Activated CD4-positive, alpha-beta T cell treated with anti-CD3 and anti-CD28 coated beads, Interleukin-2, amount 10 ng/mL, durations not matched to agents 7 days and 5 days (primary cell): ENCODE measurements around the gene ICAM3. TPM values are rescaled to one million over a fixed set of nuclear protein-coding genes. Genes with fewer than 3 reads are reported as not detected.

Source experiments
- CTCF ChIA-PET: fragments of 350-600 bp; sonication (Branson Sonifier 250); formaldehyde crosslinking; loops from one replicate; lab custom pipeline; 2021; ENCODE audit warnings: antibody characterized with exemption; lab: Charles Lee
- POLR2A ChIA-PET: fragments of 350-600 bp; sonication (Branson Sonifier 250); formaldehyde crosslinking; loops from one replicate; lab custom pipeline; 2021; ENCODE audit warnings: antibody characterized with exemption; lab: Charles Lee
- DNase-seq: peaks from one replicate; pipeline ENCODE4 v3.0.0-alpha.2; 2020
- H3K27ac Mint-ChIP-seq: one replicate; pipeline ENCODE4 v1.8.0; 2021; ENCODE audit warnings: mild to moderate bottlenecking, moderate library complexity, mixed read lengths
- H3K27me3 Mint-ChIP-seq: one replicate; pipeline ENCODE4 v1.8.0; 2021; ENCODE audit warnings: mixed read lengths
- H3K36me3 Mint-ChIP-seq: one replicate; pipeline ENCODE4 v1.8.0; 2021; ENCODE audit warnings: low read depth, mixed read lengths
- H3K4me1 Mint-ChIP-seq: one replicate; pipeline ENCODE4 v1.8.0; 2021; ENCODE audit warnings: mixed read lengths
- H3K4me3 Mint-ChIP-seq: one replicate; pipeline ENCODE4 v1.8.0; 2021; ENCODE audit warnings: mild to moderate bottlenecking, moderate library complexity, mixed read lengths
- H3K9me3 Mint-ChIP-seq: one replicate; pipeline ENCODE4 v1.8.0; 2021; ENCODE audit warnings: mixed read lengths
- total RNA-seq, 2 experiments: library from RNA; stranded (reverse); gene quantifications; one replicate each; pipeline ENCODE4 v1.2.3, GENCODE V29; 2021

ICAM3 gene
- total RNA-seq, 2 experiments from 2014 or later: 230 to 233 TPM

GRCh38 chr19:10292206-10292788 is 47.1 kb downstream of the ICAM3 start:
- Mint-ChIP-seq H3K9me3 (no peaks in the 10 kb centered on the region), H3K27ac (peak overlapping the region; percentile 68), H3K4me3 (peak overlapping the region; percentile 66), H3K4me1 (peaks cover 66% of the 10 kb centered on the region), H3K36me3 (peaks cover 9% of the 10 kb centered on the region), H3K27me3 (peaks cover 80% of the 10 kb centered on the region)
- POLR2A ChIA-PET: no interaction called here
- CTCF ChIA-PET: interaction anchor here (0.5 to 1.7 kb wide), 9 partner anchors 15 to 99 kb away, joined by 3 to 9 read pairs (median 4); partner anchors contain the start of gene ICAM1
- DNase-seq: peak; percentile 51

- Mint-ChIP-seq H3K27me3 (peaks cover 79% of the 10 kb centered on the region), H3K9me3 (no peaks in the 10 kb centered on the region), H3K27ac (peak overlapping the region; percentile 68), H3K4me3 (peak overlapping the region; percentile 66), H3K4me1 (peaks cover 71% of the 10 kb centered on the region), H3K36me3 (peaks cover 9% of the 10 kb centered on the region)
- POLR2A ChIA-PET: interaction anchor here (0.5 to 0.6 kb wide), 2 partner anchors 19 to 22 kb away, joined by 3 read pairs; no protein-coding TSS in a partner anchor
- DNase-seq: no peak
- CTCF ChIA-PET: interaction anchor here (0.5 to 1.5 kb wide), 8 partner anchors 16 to 292 kb away, joined by 3 to 9 read pairs (median 4); no protein-coding TSS in a partner anchor
These were observed 47.7 kb downstream of the ICAM3 start for GRCh38 chr19:10291554-10292205.

- H3K27me3 Mint-ChIP-seq: peaks cover 77% of the 10 kb centered on the region
- peaks cover 77% of the 10 kb centered on the region for H3K4me1 Mint-ChIP-seq
- H3K9me3 Mint-ChIP-seq: no peaks in the 10 kb centered on the region
- H3K4me3 Mint-ChIP-seq: peak overlapping the region; percentile 66
- POLR2A ChIA-PET: interaction anchor here (0.5 to 0.6 kb wide), 2 partner anchors 19 to 22 kb away, joined by 3 read pairs; no protein-coding TSS in a partner anchor
- peak; percentile 46 for DNase-seq
- CTCF ChIA-PET: interaction anchor here (0.6 to 5.9 kb wide), 7 partner anchors 17 to 291 kb away, joined by 3 to 66 read pairs (median 4); partner anchors contain the start of gene ICAM1
- peaks cover 13% of the 10 kb centered on the region for H3K36me3 Mint-ChIP-seq
- H3K27ac Mint-ChIP-seq: peak overlapping the region; percentile 68
These were observed 48.4 kb downstream of the ICAM3 start for GRCh38 chr19:10290876-10291553.

GRCh38 chr19:10290357-10290875 is 49.0 kb downstream of the ICAM3 start:
- DNase-seq: no peak
- Mint-ChIP-seq H3K9me3 (no peaks in the 10 kb centered on the region), H3K4me3 (peak overlapping the region; percentile 66), H3K27me3 (peaks cover 71% of the 10 kb centered on the region), H3K27ac (peak overlapping the region; percentile 74), H3K36me3 (peaks cover 16% of the 10 kb centered on the region), H3K4me1 (peaks cover 77% of the 10 kb centered on the region)
- ChIA-PET POLR2A (no interaction called here), CTCF (interaction anchor here (1.2 to 5.9 kb wide), 3 partner anchors 11 to 143 kb away, joined by 4 to 66 read pairs (median 21); partner anchors contain the start of gene ICAM1)

GRCh38 chr19:10289836-10290356 is 49.5 kb downstream of the ICAM3 start, which contains the start of gene ICAM5:
Gene ICAM5, plus strand, starts transcription at chr19:10289952. Its CDS starts 92 bp downstream, at chr19:10290044.
- H3K4me3 Mint-ChIP-seq: peak within 1 kb of the TSS; percentile 66
- POLR2A ChIA-PET: interaction anchor here (0.6 kb wide), 1 partner anchor 99 kb away, joined by 4 read pairs; no protein-coding TSS in a partner anchor
- peaks cover 21% of the 10 kb centered on the region for H3K36me3 Mint-ChIP-seq
- peak within 1 kb of the TSS; percentile 74 for H3K27ac Mint-ChIP-seq
- H3K4me1 Mint-ChIP-seq: peaks cover 81% of the 10 kb centered on the region
- H3K9me3 Mint-ChIP-seq: no peaks in the 10 kb centered on the region
- no peak for DNase-seq
- CTCF ChIA-PET: interaction anchor here (0.5 to 5.9 kb wide), 13 partner anchors 11 to 442 kb away, joined by 3 to 66 read pairs (median 5); partner anchors contain the start of genes CDC37, ICAM1 and RAVER1
- peaks cover 69% of the 10 kb centered on the region for H3K27me3 Mint-ChIP-seq

- H3K4me1 Mint-ChIP-seq: peaks cover 78% of the 10 kb centered on the region
- H3K27me3 Mint-ChIP-seq: peaks cover 65% of the 10 kb centered on the region
- CTCF ChIA-PET: interaction anchor here (0.5 to 5.9 kb wide), 14 partner anchors 10 to 442 kb away, joined by 3 to 66 read pairs (median 6); partner anchors contain the start of genes CDC37, ICAM1 and RAVER1
- H3K27ac Mint-ChIP-seq: peak overlapping the region; percentile 9
- H3K4me3 Mint-ChIP-seq: peak overlapping the region; percentile 52
- H3K9me3 Mint-ChIP-seq: no peaks in the 10 kb centered on the region
- POLR2A ChIA-PET: interaction anchor here (0.6 kb wide), 1 partner anchor 100 kb away, joined by 4 read pairs; no protein-coding TSS in a partner anchor
- DNase-seq: peak; percentile 57
- H3K36me3 Mint-ChIP-seq: peaks cover 26% of the 10 kb centered on the region
These were observed 50.1 kb downstream of the ICAM3 start for GRCh38 chr19:10289167-10289835.

GRCh38 chr19:10288662-10289166 is 50.7 kb downstream of the ICAM3 start:
- Mint-ChIP-seq H3K27me3 (peaks cover 60% of the 10 kb centered on the region), H3K27ac (peak overlapping the region; percentile 25), H3K4me1 (peaks cover 76% of the 10 kb centered on the region), H3K4me3 (peak overlapping the region; percentile 52), H3K9me3 (no peaks in the 10 kb centered on the region), H3K36me3 (peaks cover 29% of the 10 kb centered on the region)
- peak; percentile 28 for DNase-seq
- ChIA-PET CTCF (interaction anchor here (1.0 to 5.9 kb wide), 12 partner anchors 9 to 139 kb away, joined by 3 to 66 read pairs (median 6); partner anchors contain the start of genes ICAM1 and RAVER1), POLR2A (no interaction called here)

GRCh38 chr19:10286803-10287737 is 52.4 kb downstream of the ICAM3 start, which contains the start of gene ICAM4:
Gene ICAM4, plus strand, starts transcription at chr19:10286955. Its CDS starts 58 bp downstream, at chr19:10287013.
- ChIA-PET CTCF (interaction anchor here (0.5 to 5.9 kb wide), 11 partner anchors 13 to 222 kb away, joined by 3 to 66 read pairs (median 5); partner anchors contain the start of gene ICAM1), POLR2A (interaction anchor here (0.7 kb wide), 1 partner anchor 16 kb away, joined by 5 read pairs; no protein-coding TSS in a partner anchor)
- H3K27ac Mint-ChIP-seq: peak within 1 kb of the TSS; percentile 68
- peak within 1 kb of the TSS; percentile 48 for H3K4me3 Mint-ChIP-seq
- H3K36me3 Mint-ChIP-seq: peaks cover 29% of the 10 kb centered on the region
- peaks cover 43% of the 10 kb centered on the region for H3K27me3 Mint-ChIP-seq
- peaks cover 63% of the 10 kb centered on the region for H3K4me1 Mint-ChIP-seq
- DNase-seq: peak; percentile 53
- H3K9me3 Mint-ChIP-seq: no peaks in the 10 kb centered on the region

GRCh38 chr19:10285393-10285792 is 54.0 kb downstream of the ICAM3 start:
- Mint-ChIP-seq H3K36me3 (peaks cover 26% of the 10 kb centered on the region), H3K27me3 (peaks cover 27% of the 10 kb centered on the region), H3K27ac (no peak overlapping the region), H3K9me3 (no peaks in the 10 kb centered on the region), H3K4me3 (no peak overlapping the region), H3K4me1 (peaks cover 50% of the 10 kb centered on the region)
- DNase-seq: no peak
- ChIA-PET POLR2A (no interaction called here), CTCF (interaction anchor here (1.2 to 5.9 kb wide), 4 partner anchors 16 to 131 kb away, joined by 3 to 66 read pairs (median 4); partner anchors contain the start of gene ICAM1)

GRCh38 chr19:10284960-10285278 is 54.5 kb downstream of the ICAM3 start:
- DNase-seq: no peak
- Mint-ChIP-seq H3K9me3 (no peaks in the 10 kb centered on the region), H3K36me3 (peaks cover 26% of the 10 kb centered on the region), H3K4me1 (peaks cover 49% of the 10 kb centered on the region), H3K27me3 (peaks cover 22% of the 10 kb centered on the region), H3K27ac (no peak overlapping the region), H3K4me3 (no peak overlapping the region)
- ChIA-PET CTCF (interaction anchor here (1.6 to 5.9 kb wide), 2 partner anchors 15 to 103 kb away, joined by 3 to 66 read pairs; partner anchors contain the start of gene ICAM1), POLR2A (no interaction called here)
